Tibial artery (tissue), 4 donors: Measurements from ENCODE around the gene SPATA24.

Experiments used
- DNase-seq, 2 donors: peaks; one replicate each; pipeline ENCODE4 v3.0.0-alpha.2; 2019
- H3K27ac ChIP-seq, 2 donors: fragments of 200-600 bp; sonication (generic) in 1 of 2; 1 replicate in 1 of 2; 2 replicates in 1 of 2; pipeline ENCODE4 v1.5.1; 2018 to 2019; ENCODE audit warnings: mild to moderate bottlenecking in 1 of 2
- H3K27me3 ChIP-seq, 2 donors: fragments of 200-600 bp; sonication (generic) in 1 of 2; one replicate each; pipeline versions ENCODE4 v1.5.1 to v1.6.0; 2016 to 2019
- H3K36me3 ChIP-seq, 3 donors: fragments of 200-600 bp; sonication (generic) in 2 of 3; one replicate each; pipeline ENCODE4 v1.5.1; 2016 to 2019; ENCODE audit warnings: mild to moderate bottlenecking in 2 of 3
- H3K4me1 ChIP-seq, 4 donors: fragments of 200-600 bp; sonication (generic) in 2 of 4; 1 replicate in 3 of 4; 2 replicates in 1 of 4; pipeline ENCODE4 v1.5.1; 2016 to 2019
- H3K4me3 ChIP-seq, 2 donors: fragments of 200-600 bp; sonication (generic) in 1 of 2; 1 replicate in 1 of 2; 2 replicates in 1 of 2; pipeline ENCODE4 v1.5.1; 2018 to 2019; ENCODE audit warnings: mild to moderate bottlenecking in 2 of 2
- H3K9me3 ChIP-seq, 3 donors: fragments of 200-600 bp; sonication (generic) in 1 of 3; one replicate each; pipeline ENCODE4 v1.5.1; 2016 to 2019
- CTCF ChIP-seq, 2 experiments: fragments of 200-600 bp in 1 of 2; fragments of 450-650 bp in 1 of 2; IDR thresholded peaks; one replicate each; pipeline ENCODE4 v1.5.1; 2017 to 2019; ENCODE audit warnings: antibody characterized with exemption in 2 of 2, mild to moderate bottlenecking in 1 of 2, moderate library complexity in 1 of 2
- intact Hi-C: fragments of 100-400 bp; cut with DNase I; formaldehyde crosslinking; loops from one replicate; pipeline ENCODE4 v1.15.0; 2023; ENCODE audit warnings: low total_unique reads

SPATA24 gene

GRCh38 chr5:139402561-139403158, 1.2 kb downstream of the SPATA24 start:
- no peaks in the 10 kb centered on the region for H3K36me3 ChIP-seq
- H3K4me1 ChIP-seq: peaks cover 0 to 20% (median 10%) of the 10 kb centered on the region in 4 donors
- no peak for DNase-seq
- peak overlapping the region; percentile 88 to 90 for H3K27ac ChIP-seq
- no peaks in the 10 kb centered on the region for H3K27me3 ChIP-seq
- intact Hi-C loops: no loop called here
- no peaks in the 10 kb centered on the region for H3K9me3 ChIP-seq
- no peak overlapping the region for H3K4me3 ChIP-seq
- TF ChIP-seq CTCF (IDR thresholded peaks at IDR 0.05): no peak

- no peak for DNase-seq
- H3K4me3 ChIP-seq: no peak overlapping the region
- no peaks in the 10 kb centered on the region for H3K36me3 ChIP-seq
- H3K4me1 ChIP-seq: peaks cover 0 to 20% (median 10%) of the 10 kb centered on the region in 4 donors
- intact Hi-C loops: no loop called here
- no peaks in the 10 kb centered on the region for H3K27me3 ChIP-seq
- no peak for TF ChIP-seq CTCF (IDR thresholded peaks at IDR 0.05)
- H3K27ac ChIP-seq: no peak overlapping the region
- no peaks in the 10 kb centered on the region for H3K9me3 ChIP-seq
Measured at GRCh38 chr5:139401546-139401945, 2.3 kb downstream of the SPATA24 start.

GRCh38 chr5:139399501-139400121, 4.3 kb downstream of the SPATA24 start:
- Histone ChIP-seq H3K27me3 (peaks cover 0 to 8% of the 10 kb centered on the region in 2 donors), H3K4me3 (no peak overlapping the region), H3K4me1 (peaks cover 0 to 23% (median 13%) of the 10 kb centered on the region in 4 donors), H3K27ac (no peak overlapping the region), H3K9me3 (no peaks in the 10 kb centered on the region), H3K36me3 (no peaks in the 10 kb centered on the region)
- no peak for TF ChIP-seq CTCF (IDR thresholded peaks at IDR 0.05)
- no peak for DNase-seq
- intact Hi-C loops: no loop called here

GRCh38 chr5:139397921-139398320, 6.0 kb downstream of the SPATA24 start:
- DNase-seq: no peak
- Histone ChIP-seq H3K27ac (no peak overlapping the region), H3K36me3 (no peaks in the 10 kb centered on the region), H3K9me3 (no peaks in the 10 kb centered on the region), H3K4me1 (peaks cover 0 to 28% (median 14%) of the 10 kb centered on the region in 4 donors), H3K27me3 (peaks cover 0 to 23% of the 10 kb centered on the region in 2 donors), H3K4me3 (no peak overlapping the region)
- intact Hi-C loops: no loop called here
- no peak for TF ChIP-seq CTCF (IDR thresholded peaks at IDR 0.05)

- intact Hi-C loops: no loop called here
- no peak for DNase-seq
- Histone ChIP-seq H3K36me3 (no peaks in the 10 kb centered on the region), H3K27me3 (peaks cover 0 to 33% of the 10 kb centered on the region in 2 donors), H3K27ac (no peak overlapping the region), H3K9me3 (no peaks in the 10 kb centered on the region), H3K4me1 (peaks cover 0 to 36% (median 17%) of the 10 kb centered on the region in 4 donors), H3K4me3 (no peak overlapping the region)
- no peak for TF ChIP-seq CTCF (IDR thresholded peaks at IDR 0.05)
Measured at GRCh38 chr5:139396691-139397090, 7.2 kb downstream of the SPATA24 start.
